Dendritic cell treated with granulocyte-macrophage colony-stimulating factor and Interleukin-4, amounts not matched to agents 40 ng/mL and 50 ng/mL, for 4 days (primary cell): Measurements from ENCODE around the gene EEF1G.
A peak's percentile ranks its signal among the peaks of the same experiment; 100 is the strongest.

ENCODE experiments used
- H3K27ac Mint-ChIP-seq: one replicate; pipeline ENCODE4 v1.8.0; 2022; ENCODE audit warnings: mild to moderate bottlenecking, mixed read lengths
- H3K27me3 Mint-ChIP-seq: one replicate; pipeline ENCODE4 v1.8.0; 2022; ENCODE audit warnings: mild to moderate bottlenecking, mixed read lengths
- H3K36me3 Mint-ChIP-seq: one replicate; pipeline ENCODE4 v1.8.0; 2022; ENCODE audit warnings: low read depth, mixed read lengths
- H3K4me1 Mint-ChIP-seq: one replicate; pipeline ENCODE4 v1.8.0; 2022; ENCODE audit warnings: low read depth, mixed read lengths
- H3K4me3 Mint-ChIP-seq: one replicate; pipeline ENCODE4 v1.8.0; 2022; ENCODE audit warnings: mild to moderate bottlenecking, moderate library complexity, mixed read lengths
- H3K9me3 Mint-ChIP-seq: one replicate; pipeline ENCODE4 v1.8.0; 2022; ENCODE audit warnings: mixed read lengths
- intact Hi-C: fragments of 100-400 bp; cut with micrococcal nuclease; formaldehyde crosslinking; loops from one replicate; pipeline ENCODE4 v1.15.0; 2022

Gene EEF1G

DNA sequence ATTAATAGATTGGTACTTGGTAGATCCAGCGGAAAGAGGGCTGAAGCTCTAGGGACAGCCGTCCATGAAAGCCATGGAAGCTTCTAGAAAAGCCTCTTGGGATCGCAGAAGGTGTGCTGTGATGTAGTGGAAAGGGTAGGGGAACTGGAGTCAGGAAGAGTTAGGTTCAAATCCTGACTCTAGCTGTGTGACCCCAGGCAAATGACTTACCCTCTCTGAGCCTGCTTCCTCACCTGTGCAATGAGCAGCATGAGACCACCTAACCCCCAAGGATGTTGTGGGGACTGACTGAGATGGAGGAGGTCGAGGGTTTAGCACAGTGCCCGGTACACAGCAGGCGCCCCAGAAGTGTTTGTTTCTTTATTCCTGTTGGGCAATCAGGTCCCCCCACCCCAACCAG lies 36.7 kb upstream of the EEF1G start:
- H3K9me3 Mint-ChIP-seq, result no peaks in the 10 kb centered on the region
- intact Hi-C loops, result no loop called here
- no peaks in the 10 kb centered on the region for H3K27me3 Mint-ChIP-seq
- peaks cover 79% of the 10 kb centered on the region for H3K36me3 Mint-ChIP-seq
- peak overlapping the region; percentile 60 for H3K4me3 Mint-ChIP-seq
- peak overlapping the region; percentile 91 for H3K27ac Mint-ChIP-seq
- peaks cover 65% of the 10 kb centered on the region for H3K4me1 Mint-ChIP-seq

DNA sequence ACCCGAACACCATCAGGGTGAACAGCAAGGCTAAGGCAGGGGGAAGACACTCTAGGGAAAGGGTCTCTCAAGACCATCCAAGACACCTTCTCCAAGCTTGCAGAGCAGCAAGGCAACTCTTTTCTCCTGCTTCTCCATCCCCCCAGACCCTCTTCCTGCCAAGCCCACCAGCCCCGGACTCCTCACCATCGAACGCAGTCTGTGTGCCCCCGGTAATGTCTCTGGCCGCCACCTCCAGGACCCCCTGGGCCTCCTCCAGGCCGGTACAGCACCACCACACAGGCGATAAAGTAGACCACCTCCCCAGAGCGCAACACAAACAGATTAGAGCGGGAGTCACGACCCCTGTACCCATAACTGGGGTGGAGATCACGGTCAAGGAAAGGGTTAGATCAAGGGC lies 35.1 kb upstream of the EEF1G start:
- Mint-ChIP-seq H3K9me3 (no peaks in the 10 kb centered on the region), H3K4me3 (no peak overlapping the region), H3K36me3 (peaks cover 82% of the 10 kb centered on the region), H3K27ac (no peak overlapping the region), H3K27me3 (no peaks in the 10 kb centered on the region), H3K4me1 (peaks cover 67% of the 10 kb centered on the region)
- intact Hi-C loops, result no loop called here

DNA sequence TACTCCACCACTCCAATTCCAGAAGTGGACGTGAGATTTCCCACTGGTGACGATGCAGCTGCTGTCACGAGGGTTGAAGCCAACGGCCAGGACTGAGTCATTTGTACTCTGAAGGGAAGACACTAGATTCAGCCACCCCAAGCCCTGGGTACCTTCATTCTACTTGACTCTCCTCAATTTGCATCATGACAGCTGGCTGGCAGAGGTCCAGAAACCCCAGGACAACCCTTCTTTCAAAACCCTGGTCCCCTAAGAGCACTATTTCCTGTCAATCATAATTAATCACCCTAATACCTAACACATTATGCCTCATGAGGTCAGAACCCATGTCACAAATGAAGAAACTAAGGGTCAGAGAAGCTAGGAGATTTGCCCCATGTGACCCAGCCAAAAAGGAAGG lies 34.0 kb upstream of the EEF1G start:
- H3K4me1 Mint-ChIP-seq, result peaks cover 77% of the 10 kb centered on the region
- intact Hi-C loops, result no loop called here
- no peak overlapping the region for H3K4me3 Mint-ChIP-seq
- peak overlapping the region; percentile 45 for H3K27ac Mint-ChIP-seq
- H3K36me3 Mint-ChIP-seq, result peaks cover 93% of the 10 kb centered on the region
- H3K9me3 Mint-ChIP-seq, result no peaks in the 10 kb centered on the region
- H3K27me3 Mint-ChIP-seq, result no peaks in the 10 kb centered on the region

DNA sequence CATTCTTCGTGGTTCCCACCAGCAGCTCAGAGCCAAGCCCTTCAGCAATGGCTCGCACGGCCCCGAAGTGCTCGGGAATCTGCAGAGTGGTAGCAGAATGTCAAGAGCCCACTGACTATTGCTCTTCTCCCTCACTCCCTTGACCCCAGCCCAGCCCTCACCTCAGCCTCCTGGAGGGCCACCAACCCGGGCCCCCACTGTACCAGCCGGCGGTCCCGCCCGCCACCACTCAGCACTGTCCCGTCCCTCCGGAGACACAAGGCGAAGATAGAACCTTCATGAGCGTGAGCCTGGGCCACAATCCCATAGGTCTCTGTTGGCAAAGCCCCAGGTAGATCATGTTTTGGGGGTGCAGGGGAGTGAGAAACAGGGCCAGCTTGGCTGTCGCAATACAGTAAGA lies 32.2 kb upstream of the EEF1G start:
- Mint-ChIP-seq H3K4me3 (no peak overlapping the region), H3K36me3 (peaks cover 97% of the 10 kb centered on the region), H3K27me3 (no peaks in the 10 kb centered on the region), H3K27ac (no peak overlapping the region), H3K9me3 (no peaks in the 10 kb centered on the region), H3K4me1 (peaks cover 66% of the 10 kb centered on the region)
- intact Hi-C loops, result no loop called here

DNA sequence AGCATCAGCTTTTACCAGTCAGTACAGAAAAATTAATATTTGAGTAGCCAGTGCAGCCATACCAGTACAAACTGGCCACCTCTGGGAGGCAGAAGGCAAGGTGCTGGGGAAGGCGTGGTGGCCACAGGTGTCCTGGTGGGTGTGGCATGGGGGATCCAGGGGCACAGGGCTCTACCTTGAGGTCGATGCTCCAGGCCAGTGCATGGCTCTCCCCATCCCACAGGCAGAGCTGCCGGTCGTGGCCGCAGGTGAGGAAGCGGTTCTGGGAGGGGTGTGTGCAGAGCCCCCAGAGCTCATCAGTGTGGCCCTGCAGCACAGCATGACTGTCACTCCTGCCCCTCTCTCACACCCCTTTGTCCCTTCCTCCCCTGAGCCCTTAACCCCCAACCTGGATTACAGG lies 31.8 kb upstream of the EEF1G start:
- H3K27ac Mint-ChIP-seq, result no peak overlapping the region
- peaks cover 63% of the 10 kb centered on the region for H3K4me1 Mint-ChIP-seq
- intact Hi-C loops, result no loop called here
- no peaks in the 10 kb centered on the region for H3K27me3 Mint-ChIP-seq
- peaks cover 97% of the 10 kb centered on the region for H3K36me3 Mint-ChIP-seq
- no peaks in the 10 kb centered on the region for H3K9me3 Mint-ChIP-seq
- no peak overlapping the region for H3K4me3 Mint-ChIP-seq

DNA sequence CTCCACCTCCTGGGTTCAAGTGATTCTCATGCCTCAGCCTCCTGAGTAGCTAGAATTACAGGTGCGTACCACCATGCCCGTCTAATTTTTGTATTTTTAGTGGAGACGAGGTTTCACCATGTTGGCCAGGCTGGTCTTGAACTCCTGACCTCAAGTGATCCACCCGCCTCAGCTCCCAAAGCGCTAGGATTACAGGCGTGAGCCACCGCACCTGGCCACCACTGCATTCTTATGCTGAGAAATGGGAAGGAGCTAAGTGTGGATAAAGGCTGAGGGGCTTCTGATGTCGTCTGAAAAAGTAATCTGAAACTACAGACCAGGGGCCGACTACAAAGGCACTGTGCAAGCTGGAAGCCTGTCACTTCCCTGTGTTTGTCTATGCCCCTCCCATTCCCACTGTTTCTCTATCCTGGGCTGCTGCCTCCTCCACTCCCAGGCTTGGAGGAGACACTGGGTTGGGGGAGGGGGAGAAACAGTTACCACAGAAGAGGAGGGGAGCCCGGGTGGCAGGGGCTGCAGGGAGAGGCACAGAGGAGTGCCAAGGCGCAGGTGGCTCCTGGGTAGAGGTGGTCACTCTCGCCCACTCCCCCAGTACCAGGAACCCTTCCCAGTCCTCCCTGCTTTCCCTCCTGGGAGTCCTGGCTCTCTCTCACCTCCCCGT lies 30.9 kb upstream of the EEF1G start:
- peaks cover 63% of the 10 kb centered on the region for H3K4me1 Mint-ChIP-seq
- peaks cover 97% of the 10 kb centered on the region for H3K36me3 Mint-ChIP-seq
- no peak overlapping the region for H3K4me3 Mint-ChIP-seq
- no peaks in the 10 kb centered on the region for H3K9me3 Mint-ChIP-seq
- intact Hi-C loops, result no loop called here
- peak overlapping the region; percentile 21 for H3K27ac Mint-ChIP-seq
- no peaks in the 10 kb centered on the region for H3K27me3 Mint-ChIP-seq

DNA sequence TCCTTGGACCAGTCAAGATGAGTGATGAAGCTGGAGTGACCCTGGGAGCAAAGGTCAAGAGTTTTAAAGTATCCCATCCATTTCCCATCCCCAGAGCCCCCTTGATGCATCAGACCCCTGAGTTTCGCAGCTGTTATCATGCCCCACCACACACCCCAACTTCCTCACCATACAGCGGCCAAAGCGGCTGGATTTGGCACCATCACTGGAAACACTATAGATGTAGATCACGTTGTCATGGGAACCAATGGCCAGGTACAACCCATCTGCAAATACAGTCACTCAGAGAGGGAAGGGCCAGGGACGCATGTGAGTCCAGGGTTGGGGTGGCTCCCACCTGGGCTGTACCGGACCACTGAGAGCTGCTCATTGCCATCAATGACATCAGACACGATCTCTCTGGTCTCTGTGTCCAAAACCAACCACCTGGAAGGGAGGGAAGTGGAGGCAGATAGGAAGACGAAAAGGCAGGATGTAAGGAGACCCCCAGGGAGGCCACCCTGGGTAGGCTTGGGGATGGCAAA lies 30.1 kb upstream of the EEF1G start:
- no peak overlapping the region for H3K27ac Mint-ChIP-seq
- H3K4me1 Mint-ChIP-seq, result peaks cover 65% of the 10 kb centered on the region
- intact Hi-C loops, result no loop called here
- H3K4me3 Mint-ChIP-seq, result no peak overlapping the region
- H3K27me3 Mint-ChIP-seq, result no peaks in the 10 kb centered on the region
- H3K36me3 Mint-ChIP-seq, result peaks cover 97% of the 10 kb centered on the region
- no peaks in the 10 kb centered on the region for H3K9me3 Mint-ChIP-seq

DNA sequence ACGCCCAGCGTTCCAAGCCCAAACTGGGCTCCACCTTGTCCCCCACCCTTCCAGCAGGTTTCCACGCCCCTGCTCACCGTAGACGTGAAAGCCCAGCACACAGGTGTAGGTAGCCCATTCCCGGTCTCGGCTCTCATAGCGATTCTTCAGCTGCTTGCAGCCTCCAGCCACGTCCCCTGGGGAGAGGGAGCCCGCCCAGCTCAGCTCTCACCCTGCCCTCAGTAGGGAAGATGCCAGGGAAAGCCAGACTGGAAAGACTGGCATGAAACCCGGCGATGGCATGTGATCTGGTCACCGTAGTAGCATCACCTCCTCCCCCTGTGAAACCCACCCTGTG lies 29.3 kb upstream of the EEF1G start:
- Mint-ChIP-seq H3K4me1 (peaks cover 65% of the 10 kb centered on the region), H3K27ac (peak overlapping the region; percentile 90), H3K9me3 (no peaks in the 10 kb centered on the region), H3K36me3 (peaks cover 97% of the 10 kb centered on the region), H3K4me3 (peak overlapping the region; percentile 85), H3K27me3 (no peaks in the 10 kb centered on the region)
- intact Hi-C loops, result no loop called here

DNA sequence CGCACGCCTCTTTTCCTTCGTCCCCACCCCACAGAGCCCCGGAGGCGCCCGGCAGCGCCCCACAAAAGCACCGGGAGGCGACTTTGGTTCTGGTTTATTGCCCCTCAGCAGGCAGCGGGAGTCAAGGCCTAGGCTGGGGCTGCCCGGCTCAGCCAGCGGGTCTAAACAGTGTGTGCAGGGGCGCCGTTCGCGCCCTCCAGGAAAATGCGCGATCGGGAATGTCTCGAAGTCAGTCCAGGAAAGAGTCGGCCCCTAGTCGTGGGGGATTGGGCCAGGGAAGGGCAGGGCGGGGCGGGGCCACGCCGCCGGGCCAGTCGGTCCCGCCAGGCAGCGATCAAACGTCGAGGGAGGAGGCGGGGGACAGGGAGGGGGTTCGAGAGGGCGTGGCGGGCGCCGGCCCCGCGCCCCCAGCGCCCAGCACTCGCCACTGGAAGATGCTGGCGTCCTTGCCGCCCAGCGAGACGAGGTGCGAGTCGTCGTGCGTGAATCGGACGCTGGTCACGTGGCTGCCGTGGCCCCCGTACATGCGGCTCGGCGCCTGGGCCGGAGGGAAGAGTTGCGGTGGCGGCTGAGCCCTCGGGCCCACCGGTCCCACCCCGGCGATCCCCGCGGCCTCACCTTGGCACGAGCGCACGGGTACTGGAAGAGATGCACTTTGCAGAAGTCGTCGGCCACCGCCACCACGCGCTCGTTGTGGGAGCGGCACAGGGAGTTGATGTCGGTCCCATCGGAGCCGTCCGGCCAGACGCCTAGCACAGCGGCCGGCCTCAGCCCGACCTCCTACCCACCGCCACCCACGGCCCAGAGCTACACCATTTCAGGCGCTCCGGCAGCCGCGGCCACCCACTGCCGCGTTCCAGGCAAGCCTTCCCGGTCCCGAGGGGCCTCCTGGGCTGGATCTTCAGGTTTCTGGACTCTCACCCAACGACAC lies 28.7 kb upstream of the EEF1G start:
- H3K4me3 Mint-ChIP-seq, result peak overlapping the region; percentile 85
- peaks cover 97% of the 10 kb centered on the region for H3K36me3 Mint-ChIP-seq
- peak overlapping the region; percentile 90 for H3K27ac Mint-ChIP-seq
- H3K4me1 Mint-ChIP-seq, result peaks cover 65% of the 10 kb centered on the region
- intact Hi-C loops, result no loop called here
- no peaks in the 10 kb centered on the region for H3K27me3 Mint-ChIP-seq
- H3K9me3 Mint-ChIP-seq, result no peaks in the 10 kb centered on the region

DNA sequence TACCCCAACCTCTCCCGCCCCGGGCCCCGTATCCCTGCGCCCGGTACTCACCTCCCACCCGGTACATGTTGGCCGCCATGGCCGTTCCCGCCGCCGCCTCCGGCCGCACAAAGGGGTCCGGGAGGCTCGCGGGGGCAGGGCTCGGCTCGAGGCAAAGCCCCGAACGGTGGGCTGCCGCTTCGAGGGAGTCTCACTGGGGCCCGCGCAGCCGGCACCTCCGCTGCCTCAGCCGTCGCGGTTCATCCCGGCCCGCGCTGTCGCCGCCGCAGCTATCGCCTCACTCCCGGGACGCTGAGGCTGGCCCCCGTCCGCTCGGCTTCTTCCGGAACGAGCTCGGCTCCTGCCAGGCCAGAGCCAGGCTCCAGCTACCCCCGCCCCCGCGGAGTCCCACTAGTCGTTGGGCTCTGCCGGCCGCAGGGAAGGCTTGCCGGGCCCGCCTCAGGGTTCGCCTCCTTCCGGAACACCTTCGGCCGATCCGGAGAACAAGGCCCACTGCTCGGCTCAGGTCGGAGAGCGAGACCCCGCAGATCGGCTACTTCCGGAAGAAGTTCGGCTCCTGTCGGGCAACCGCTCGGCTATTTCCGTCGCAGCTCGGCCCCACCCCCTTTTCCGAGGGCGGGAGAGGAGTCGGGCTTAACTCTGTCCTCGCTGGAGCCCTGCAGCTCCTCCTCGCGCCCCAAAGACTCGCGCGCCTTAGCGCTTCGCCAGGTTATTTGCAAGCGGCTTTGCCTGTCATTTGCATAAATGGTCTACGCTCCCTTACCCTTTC lies 27.9 kb upstream of the EEF1G start, which contains the start of gene MTA2:
TSS of gene MTA2 (minus strand) at position 494 of the 769 bp plus-strand sequence. CDS start at position 79, 415 bp downstream.
- Mint-ChIP-seq H3K4me3 (peak within 1 kb of the TSS; percentile 85), H3K36me3 (peaks cover 97% of the 10 kb centered on the region), H3K4me1 (peaks cover 72% of the 10 kb centered on the region), H3K27me3 (no peaks in the 10 kb centered on the region), H3K9me3 (no peaks in the 10 kb centered on the region), H3K27ac (peak within 1 kb of the TSS; percentile 90)
- intact Hi-C loops, result loop anchor here (1.0 kb wide), 1 partner anchor 45 kb away; the partner anchor contains the start of gene GANAB

DNA sequence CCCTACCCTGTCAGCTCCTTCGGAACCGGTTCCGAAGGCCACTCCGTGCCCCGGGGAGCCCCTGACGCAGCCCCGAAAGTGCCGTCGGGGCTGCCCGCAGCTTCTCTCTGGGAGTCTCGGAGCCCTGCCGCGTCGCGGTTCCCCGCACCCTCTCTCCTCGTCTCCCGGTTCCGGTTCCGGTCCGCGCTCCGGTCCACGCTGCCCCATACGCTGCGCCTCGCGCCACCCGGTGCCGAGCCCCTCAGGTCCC lies 27.4 kb upstream of the EEF1G start:
- Mint-ChIP-seq H3K36me3 (peaks cover 97% of the 10 kb centered on the region), H3K4me1 (peaks cover 74% of the 10 kb centered on the region), H3K9me3 (no peaks in the 10 kb centered on the region), H3K27me3 (no peaks in the 10 kb centered on the region), H3K4me3 (peak overlapping the region; percentile 85), H3K27ac (peak overlapping the region; percentile 90)
- intact Hi-C loops, result loop anchor here (1.0 kb wide), 1 partner anchor 45 kb away; the partner anchor contains the start of gene GANAB

DNA sequence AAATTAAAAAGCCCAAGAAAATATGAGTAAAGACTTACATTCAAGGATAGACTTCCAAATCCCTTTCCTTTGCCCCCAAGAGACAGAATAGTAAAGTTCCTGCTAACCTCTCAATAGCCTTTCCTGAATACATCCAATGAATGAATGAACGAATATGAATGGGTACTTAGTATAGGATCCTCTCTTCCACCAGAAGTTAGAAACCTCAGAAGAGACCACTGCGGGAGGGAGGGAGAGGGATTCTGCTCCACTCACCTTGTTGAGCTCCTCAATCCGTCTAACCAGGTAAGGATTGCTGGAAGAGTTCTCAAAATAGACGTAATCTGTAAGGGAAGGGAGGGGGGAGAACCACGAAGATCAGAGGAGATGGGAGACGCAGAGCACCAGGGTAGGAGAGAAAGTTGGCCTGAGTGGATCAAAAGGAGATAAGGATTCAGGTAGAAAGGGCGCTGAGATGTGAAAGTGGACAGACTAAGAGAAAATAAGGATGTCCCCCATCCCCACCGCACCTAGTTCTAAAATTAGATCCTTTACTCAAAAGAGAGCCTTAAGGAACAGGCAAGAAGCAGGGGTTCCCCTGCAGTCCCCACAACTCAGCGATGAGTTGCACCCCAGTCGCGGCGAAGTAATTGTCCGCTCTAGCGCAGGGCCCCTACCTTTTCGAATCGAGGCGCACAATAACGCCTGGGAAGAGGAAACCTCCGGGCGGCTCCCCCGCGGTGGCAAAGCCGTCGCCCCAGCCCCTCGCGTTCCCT lies 26.9 kb upstream of the EEF1G start:
- intact Hi-C loops, result loop anchor here (1.0 kb wide), 1 partner anchor 46 kb away; the partner anchor contains the start of gene GANAB
- H3K4me3 Mint-ChIP-seq, result peak overlapping the region; percentile 85

DNA sequence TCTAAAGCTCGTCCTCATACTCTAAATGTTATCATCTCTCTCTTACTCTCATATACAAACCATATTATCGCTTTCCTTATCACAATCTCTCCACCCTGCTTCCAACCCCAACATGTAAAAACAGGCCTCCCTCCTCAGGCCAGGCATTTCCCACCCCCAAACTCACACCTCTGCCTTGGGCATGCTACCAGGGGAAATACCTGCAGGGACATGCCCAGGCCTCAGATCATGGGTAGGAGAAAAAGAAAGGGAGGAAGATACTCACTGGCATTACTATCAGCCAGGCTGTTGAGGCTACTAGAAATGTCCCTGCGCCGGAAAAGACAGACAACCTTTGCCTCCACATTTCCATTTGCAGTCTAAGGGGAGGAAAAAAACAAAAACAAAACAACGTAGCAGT lies 26.2 kb upstream of the EEF1G start:
- intact Hi-C loops, result no loop called here
- peak overlapping the region; percentile 90 for H3K27ac Mint-ChIP-seq
- peaks cover 97% of the 10 kb centered on the region for H3K36me3 Mint-ChIP-seq
- H3K4me1 Mint-ChIP-seq, result peaks cover 64% of the 10 kb centered on the region
- H3K9me3 Mint-ChIP-seq, result no peaks in the 10 kb centered on the region
- H3K4me3 Mint-ChIP-seq, result peak overlapping the region; percentile 85
- no peaks in the 10 kb centered on the region for H3K27me3 Mint-ChIP-seq

More for the DNA sequence above, 26.9 kb upstream of the EEF1G start:
- peaks cover 71% of the 10 kb centered on the region for H3K4me1 Mint-ChIP-seq
- H3K27me3 Mint-ChIP-seq, result no peaks in the 10 kb centered on the region
- peak overlapping the region; percentile 90 for H3K27ac Mint-ChIP-seq
- no peaks in the 10 kb centered on the region for H3K9me3 Mint-ChIP-seq
- peaks cover 97% of the 10 kb centered on the region for H3K36me3 Mint-ChIP-seq
